Endothelial cell of umbilical vein (primary cell): Measurements from ENCODE around the gene TMC1.
A peak's percentile ranks its signal among the peaks of the same experiment; 100 is the strongest.

ENCODE experiments used
- CTCF ChIP-seq, 2 donors: IDR thresholded peaks; 1 replicate in 1 of 2; 2 replicates in 1 of 2; pipeline ENCODE4 v1.5.1; 2011; ENCODE audit warnings: low read length in 2 of 2, mild to moderate bottlenecking in 2 of 2, moderate library complexity in 2 of 2, control low read depth in 1 of 2, inconsistent platforms in 1 of 2, low read depth in 1 of 2; ENCODE audit not compliant: insufficient read depth in 1 of 2; ENCODE audit errors: extremely low read depth in 1 of 2
- EZH2 ChIP-seq: IDR thresholded peaks from 2 replicates; pipeline ENCODE4 v1.6.1; 2012; ENCODE audit warnings: borderline replicate concordance, low read depth, mild to moderate bottlenecking, moderate library complexity, low read length, inconsistent platforms; ENCODE audit not compliant: severe bottlenecking
- FOS ChIP-seq: IDR thresholded peaks from 2 replicates; pipeline ENCODE4 v1.6.1; 2011; ENCODE audit warnings: mild to moderate bottlenecking, low read length, moderate library complexity, borderline replicate concordance; ENCODE audit not compliant: insufficient read depth
- GATA2 ChIP-seq: IDR thresholded peaks from 2 replicates; pipeline ENCODE4 v1.7.0; 2011; ENCODE audit warnings: low read depth, mild to moderate bottlenecking, moderate library complexity, mixed read lengths, low read length; ENCODE audit not compliant: insufficient read length, insufficient read depth
- MAX ChIP-seq: IDR thresholded peaks from 2 replicates; pipeline ENCODE4 v1.6.1; 2011; ENCODE audit not compliant: insufficient read depth, insufficient read length
- MYC ChIP-seq: IDR thresholded peaks from one replicate; pipeline ENCODE4 v1.6.1; 2011; ENCODE audit warnings: mild to moderate bottlenecking, low read depth, low read length
- POLR2A ChIP-seq: IDR thresholded peaks from 2 replicates; pipeline ENCODE4 v1.6.1; 2012; ENCODE audit warnings: low read depth, mild to moderate bottlenecking, control low read depth, low read length

- TF ChIP-seq CTCF (IDR thresholded peaks at IDR 0.05; ENCODE audit: extremely low read depth in 1 of 2, insufficient read depth in 1 of 2, low read depth in 1 of 2, low read length in 2 of 2) (peak; percentile 17 to 23), GATA2 (no peak), POLR2A (no peak), MAX (no peak), EZH2 (no peak), FOS (no peak), MYC (no peak)
Measured at GRCh38 chr9:72807765-72808445, 286.5 kb downstream of the TMC1 start.
